Measurements from ENCODE around the gene URI1. TPM values are rescaled to one million over a fixed set of nuclear protein-coding genes. Genes with fewer than 3 reads are reported as not detected.

Gene URI1
- total and polyA plus RNA-seq, 5 donors from 2014 or later = 11.9 to 60.8 (median 22.6) TPM

DNA sequence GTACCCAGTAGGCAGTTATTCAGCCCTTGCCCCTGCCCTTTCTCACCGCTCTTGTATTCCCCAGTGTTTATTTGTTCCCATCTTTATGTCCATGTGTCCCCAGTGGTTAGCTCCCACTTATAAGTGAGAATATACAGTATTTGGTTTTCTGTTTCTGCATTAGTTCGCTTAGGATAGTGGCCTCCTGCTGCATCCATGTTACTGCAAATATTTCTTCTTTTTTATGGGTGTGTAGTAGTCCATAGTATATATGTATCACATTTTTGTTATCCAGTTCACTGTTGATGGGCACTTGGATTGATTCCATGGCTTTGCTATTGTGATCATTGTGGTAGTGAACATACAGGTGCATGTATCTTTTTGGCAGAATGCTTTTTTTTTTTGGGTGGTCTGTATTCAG is 32.7 kb downstream of the URI1 start:
- no peaks in the 10 kb centered on the region for H3K36me3 ChIP-seq (ENCODE audit: control insufficient read depth, insufficient read depth, low read length)
- H3K36me3 Mint-ChIP-seq = peaks cover 3% of the 10 kb centered on the region
- H3K4me1 ChIP-seq (ENCODE audit: control insufficient read depth, insufficient read depth, low read length, poor library complexity, severe bottlenecking) = peaks cover 52% of the 10 kb centered on the region
- H3K27me3 Mint-ChIP-seq = no peaks in the 10 kb centered on the region
- no peak overlapping the region for H3K27ac Mint-ChIP-seq
- no peak overlapping the region for H3K4me3 ChIP-seq (ENCODE audit: low read depth, low read length)
- H3K27me3 ChIP-seq (ENCODE audit: control insufficient read depth, insufficient read depth, low read length) = no peaks in the 10 kb centered on the region
- no peaks in the 10 kb centered on the region for H3K9me3 ChIP-seq (ENCODE audit: control insufficient read depth in 2 of 2, low read length in 2 of 2)
- no peak for ATAC-seq (ENCODE audit: low read depth in 2 of 2)
- H3K4me3 Mint-ChIP-seq = peak overlapping the region in 1 of 4 donors; percentile 36
- no peaks in the 10 kb centered on the region for H3K9me3 Mint-ChIP-seq
- no peak for DNase-seq
- H3K4me1 Mint-ChIP-seq = peaks cover 42 to 84% (median 53%) of the 10 kb centered on the region in 4 donors
- no peak overlapping the region for H3K27ac ChIP-seq (ENCODE audit: insufficient read depth, low read length, poor library complexity, severe bottlenecking)

DNA sequence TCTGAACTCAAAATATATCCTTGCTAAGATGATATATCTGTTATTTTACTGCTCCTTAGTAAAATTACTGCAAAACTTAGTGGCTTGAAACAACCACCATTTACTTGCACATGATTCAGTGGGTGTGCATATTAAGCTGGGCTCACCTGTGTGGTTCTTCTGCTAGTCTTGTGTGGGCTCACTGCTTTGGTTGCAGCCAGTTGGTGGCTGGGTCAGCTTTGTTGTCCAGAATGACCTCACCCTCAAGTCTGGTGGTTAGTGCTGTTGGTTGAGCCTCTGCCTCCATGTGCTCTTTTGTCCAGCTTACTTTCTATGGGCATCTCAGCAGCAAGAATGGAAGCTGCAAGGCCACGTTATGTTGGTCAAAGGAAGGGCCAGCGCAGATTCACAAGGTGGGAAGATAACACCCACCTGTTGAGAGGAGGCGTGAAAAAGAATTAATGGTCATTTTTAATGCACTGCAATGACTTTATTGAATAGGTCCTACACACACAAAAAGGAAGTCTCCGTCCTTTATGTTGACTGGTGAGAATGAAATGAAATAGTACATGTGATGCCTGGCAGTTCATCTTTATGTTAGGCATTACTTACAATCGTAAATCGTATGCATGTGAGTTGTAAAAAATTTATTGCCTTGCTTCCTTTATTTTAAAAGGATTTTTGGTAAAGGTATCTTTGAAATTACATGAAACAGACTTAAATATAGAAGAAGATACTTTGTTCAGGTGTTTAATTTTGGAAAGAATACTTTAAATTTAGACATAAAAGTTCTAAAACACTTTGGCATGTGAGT is 34.3 kb downstream of the URI1 start:
- Mint-ChIP-seq H3K4me3 (peak overlapping the region in 2 of 4 donors; percentile 7 to 49), H3K36me3 (peaks cover 8% of the 10 kb centered on the region), H3K27me3 (no peaks in the 10 kb centered on the region), H3K4me1 (peaks cover 43 to 82% (median 55%) of the 10 kb centered on the region in 4 donors), H3K27ac (peak overlapping the region in 1 of 3 donors; percentile 26), H3K9me3 (no peaks in the 10 kb centered on the region)
- H3K4me1 ChIP-seq (ENCODE audit: control insufficient read depth, insufficient read depth, low read length, poor library complexity, severe bottlenecking) = peaks cover 47% of the 10 kb centered on the region
- H3K27me3 ChIP-seq (ENCODE audit: control insufficient read depth, insufficient read depth, low read length) = no peaks in the 10 kb centered on the region
- ATAC-seq (ENCODE audit: low read depth in 2 of 2) (no peak), DNase-seq (no peak)
- H3K36me3 ChIP-seq (ENCODE audit: control insufficient read depth, insufficient read depth, low read length) = no peaks in the 10 kb centered on the region
- H3K9me3 ChIP-seq (ENCODE audit: control insufficient read depth in 2 of 2, low read length in 2 of 2) = no peaks in the 10 kb centered on the region
- no peak overlapping the region for H3K4me3 ChIP-seq (ENCODE audit: low read depth, low read length)
- H3K27ac ChIP-seq (ENCODE audit: insufficient read depth, low read length, poor library complexity, severe bottlenecking) = no peak overlapping the region

DNA sequence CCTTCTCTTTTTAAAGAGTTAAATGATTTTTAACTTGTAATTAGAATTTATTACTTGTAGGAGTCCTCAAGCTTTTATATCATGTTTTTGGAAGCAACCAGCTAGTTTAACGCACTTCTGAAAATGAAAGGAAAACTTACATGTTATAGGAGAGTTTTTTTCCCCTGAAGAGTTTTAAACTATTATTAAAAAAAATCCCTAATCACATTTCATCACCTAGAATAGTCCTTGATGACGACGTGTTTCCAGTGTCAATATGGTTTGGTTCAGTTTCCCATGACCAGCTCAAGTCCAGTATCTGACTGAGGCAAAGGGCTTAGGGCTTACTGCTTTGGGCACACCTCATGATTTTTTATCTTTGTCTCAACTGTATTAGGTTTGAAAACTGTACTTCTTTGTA is 36.0 kb downstream of the URI1 start:
- Histone ChIP-seq H3K27me3 (ENCODE audit: control insufficient read depth, insufficient read depth, low read length) (no peaks in the 10 kb centered on the region), H3K9me3 (ENCODE audit: control insufficient read depth in 2 of 2, low read length in 2 of 2) (no peaks in the 10 kb centered on the region), H3K4me3 (ENCODE audit: low read depth, low read length) (peak overlapping the region; percentile 38), H3K4me1 (ENCODE audit: control insufficient read depth, insufficient read depth, low read length, poor library complexity, severe bottlenecking) (peaks cover 39% of the 10 kb centered on the region), H3K27ac (ENCODE audit: insufficient read depth, low read length, poor library complexity, severe bottlenecking) (no peak overlapping the region), H3K36me3 (ENCODE audit: control insufficient read depth, insufficient read depth, low read length) (no peaks in the 10 kb centered on the region)
- Mint-ChIP-seq H3K4me1 (peaks cover 46 to 79% (median 62%) of the 10 kb centered on the region in 4 donors), H3K4me3 (peak overlapping the region in 2 of 4 donors; percentile 28 to 65), H3K9me3 (no peaks in the 10 kb centered on the region), H3K27ac (no peak overlapping the region), H3K27me3 (no peaks in the 10 kb centered on the region), H3K36me3 (peaks cover 8% of the 10 kb centered on the region)
- ATAC-seq (ENCODE audit: low read depth in 2 of 2) = no peak
- no peak for DNase-seq

DNA sequence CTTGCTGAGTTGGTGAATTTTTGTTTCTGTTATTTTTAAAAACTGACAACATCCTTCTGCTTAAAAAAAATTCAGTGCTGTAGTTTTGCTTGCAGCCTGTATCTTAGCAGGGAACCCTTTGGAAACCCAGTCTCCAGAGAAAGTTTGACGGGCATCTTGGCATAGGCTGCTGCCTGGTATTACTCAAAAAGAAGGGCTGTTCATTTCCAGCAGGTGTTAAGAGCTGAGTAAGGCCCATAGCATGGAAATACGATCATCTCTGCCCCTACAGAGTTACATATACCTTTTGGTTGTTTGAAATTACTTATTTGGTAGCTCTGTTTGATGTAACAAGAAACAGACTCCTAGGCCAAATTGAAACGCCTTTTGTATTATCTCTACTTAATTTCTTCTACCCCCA is 41.5 kb downstream of the URI1 start:
- Mint-ChIP-seq H3K9me3 (peaks cover 0 to 1% (median 0%) of the 10 kb centered on the region in 7 donors), H3K4me1 (peaks cover 27 to 65% (median 48%) of the 10 kb centered on the region in 4 donors), H3K4me3 (no peak overlapping the region), H3K36me3 (peaks cover 23% of the 10 kb centered on the region), H3K27ac (peak overlapping the region in 1 of 3 donors; percentile 42), H3K27me3 (no peaks in the 10 kb centered on the region)
- no peak for DNase-seq
- H3K4me1 ChIP-seq (ENCODE audit: control insufficient read depth, insufficient read depth, low read length, poor library complexity, severe bottlenecking) = peaks cover 14% of the 10 kb centered on the region
- H3K36me3 ChIP-seq (ENCODE audit: control insufficient read depth, insufficient read depth, low read length) = peaks cover 16% of the 10 kb centered on the region
- H3K4me3 ChIP-seq (ENCODE audit: low read depth, low read length) = no peak overlapping the region
- H3K27ac ChIP-seq (ENCODE audit: insufficient read depth, low read length, poor library complexity, severe bottlenecking) = no peak overlapping the region
- no peak for ATAC-seq (ENCODE audit: low read depth in 2 of 2)
- no peaks in the 10 kb centered on the region for H3K9me3 ChIP-seq (ENCODE audit: control insufficient read depth in 2 of 2, low read length in 2 of 2)
- no peaks in the 10 kb centered on the region for H3K27me3 ChIP-seq (ENCODE audit: control insufficient read depth, insufficient read depth, low read length)

DNA sequence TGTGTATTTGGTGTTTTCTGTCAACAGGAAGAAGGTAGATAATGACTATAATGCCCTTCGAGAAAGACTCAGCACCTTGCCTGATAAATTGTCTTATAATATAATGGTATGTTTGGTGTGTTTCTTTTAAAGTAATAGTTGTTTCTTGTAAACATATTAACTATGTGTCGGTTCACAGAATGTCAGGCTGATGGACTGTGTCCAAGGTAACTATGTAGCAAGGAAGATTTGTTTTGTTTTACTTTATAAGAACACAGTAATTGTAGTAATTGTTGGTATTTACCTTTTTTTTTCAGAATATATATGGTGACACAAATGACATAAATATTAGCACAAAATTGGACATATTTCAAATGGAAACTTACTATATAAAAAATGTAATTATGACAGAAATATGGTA is 43.2 kb downstream of the URI1 start:
- no peak overlapping the region for H3K4me3 ChIP-seq (ENCODE audit: low read depth, low read length)
- no peak overlapping the region for H3K27ac ChIP-seq (ENCODE audit: insufficient read depth, low read length, poor library complexity, severe bottlenecking)
- no peaks in the 10 kb centered on the region for H3K9me3 ChIP-seq (ENCODE audit: control insufficient read depth in 2 of 2, low read length in 2 of 2)
- peak overlapping the region in 1 of 3 donors; percentile 5 for H3K27ac Mint-ChIP-seq
- no peaks in the 10 kb centered on the region for H3K27me3 ChIP-seq (ENCODE audit: control insufficient read depth, insufficient read depth, low read length)
- H3K36me3 Mint-ChIP-seq = peaks cover 34% of the 10 kb centered on the region
- peaks cover 9% of the 10 kb centered on the region for H3K4me1 ChIP-seq (ENCODE audit: control insufficient read depth, insufficient read depth, low read length, poor library complexity, severe bottlenecking)
- DNase-seq = no peak
- peaks cover 29 to 51% (median 37%) of the 10 kb centered on the region in 4 donors for H3K4me1 Mint-ChIP-seq
- H3K27me3 Mint-ChIP-seq = no peaks in the 10 kb centered on the region
- H3K36me3 ChIP-seq (ENCODE audit: control insufficient read depth, insufficient read depth, low read length) = peaks cover 21% of the 10 kb centered on the region
- H3K9me3 Mint-ChIP-seq = peaks cover 0 to 1% (median 0%) of the 10 kb centered on the region in 7 donors
- no peak for ATAC-seq (ENCODE audit: low read depth in 2 of 2)
- H3K4me3 Mint-ChIP-seq = no peak overlapping the region

DNA sequence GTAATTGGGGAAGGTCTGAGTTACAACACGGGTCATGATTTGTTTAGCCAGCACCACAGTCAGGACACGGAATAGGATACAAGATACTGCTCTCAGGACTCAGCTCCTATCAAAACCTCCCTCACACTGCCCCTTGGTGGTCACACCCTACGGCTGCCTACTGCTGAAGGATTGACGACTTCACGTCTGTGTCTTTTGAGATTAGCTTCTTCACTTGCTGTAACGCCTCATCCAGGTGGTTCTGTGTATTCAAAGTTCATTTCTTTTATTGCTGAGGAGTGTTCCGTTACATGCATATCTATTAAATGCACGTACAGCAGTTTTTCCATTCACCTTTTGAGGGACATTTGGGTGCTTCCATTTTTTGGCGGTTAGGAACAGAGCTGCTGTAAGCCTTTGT is 46.3 kb downstream of the URI1 start:
- no peaks in the 10 kb centered on the region for H3K27me3 Mint-ChIP-seq
- ATAC-seq (ENCODE audit: low read depth in 2 of 2) = no peak
- no peak for DNase-seq
- no peak overlapping the region for H3K4me3 ChIP-seq (ENCODE audit: low read depth, low read length)
- H3K36me3 ChIP-seq (ENCODE audit: control insufficient read depth, insufficient read depth, low read length) = peaks cover 43% of the 10 kb centered on the region
- peaks cover 58% of the 10 kb centered on the region for H3K36me3 Mint-ChIP-seq
- H3K27ac ChIP-seq (ENCODE audit: insufficient read depth, low read length, poor library complexity, severe bottlenecking) = no peak overlapping the region
- no peaks in the 10 kb centered on the region for H3K27me3 ChIP-seq (ENCODE audit: control insufficient read depth, insufficient read depth, low read length)
- peaks cover 9 to 11% of the 10 kb centered on the region in 2 experiments for H3K9me3 ChIP-seq (ENCODE audit: control insufficient read depth in 2 of 2, low read length in 2 of 2)
- H3K4me1 Mint-ChIP-seq = peaks cover 21 to 49% (median 27%) of the 10 kb centered on the region in 4 donors
- H3K9me3 Mint-ChIP-seq = peaks cover 0 to 12% (median 0%) of the 10 kb centered on the region in 7 donors
- no peak overlapping the region for H3K4me3 Mint-ChIP-seq
- no peaks in the 10 kb centered on the region for H3K4me1 ChIP-seq (ENCODE audit: control insufficient read depth, insufficient read depth, low read length, poor library complexity, severe bottlenecking)
- no peak overlapping the region for H3K27ac Mint-ChIP-seq

DNA sequence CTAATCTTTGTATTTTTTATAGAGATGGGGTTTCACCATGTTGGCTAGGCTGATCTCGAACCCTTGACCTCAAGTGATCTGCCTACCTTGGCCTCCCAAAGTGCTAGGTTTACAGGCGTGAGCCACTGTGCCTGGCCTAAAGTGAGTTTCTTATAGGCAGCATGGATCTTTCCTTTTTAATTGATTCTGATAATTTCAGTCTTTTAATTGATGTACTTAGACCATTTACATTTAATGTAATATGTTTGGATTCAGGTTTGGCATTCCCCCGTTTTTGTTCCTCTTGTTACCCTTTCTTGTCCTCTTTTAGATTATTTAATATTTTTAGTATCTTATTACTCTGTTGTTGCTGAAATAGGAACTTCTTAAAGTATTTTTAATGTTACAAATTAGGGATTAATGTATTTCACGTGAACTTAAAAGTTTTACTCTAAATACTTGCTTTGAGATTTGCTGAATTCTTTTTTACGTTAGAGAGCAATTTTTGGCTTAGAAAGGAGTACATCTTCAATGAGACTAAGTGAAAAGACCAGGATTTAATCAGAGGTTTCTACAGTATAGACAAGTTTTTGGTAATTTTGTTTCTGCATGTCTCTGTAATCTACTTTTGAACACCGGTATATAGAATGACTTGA is 50.3 kb downstream of the URI1 start:
- no peak for DNase-seq
- Histone ChIP-seq H3K9me3 (ENCODE audit: control insufficient read depth in 2 of 2, low read length in 2 of 2) (peaks cover 9 to 14% of the 10 kb centered on the region in 2 experiments), H3K4me3 (ENCODE audit: low read depth, low read length) (no peak overlapping the region), H3K27me3 (ENCODE audit: control insufficient read depth, insufficient read depth, low read length) (no peaks in the 10 kb centered on the region), H3K27ac (ENCODE audit: insufficient read depth, low read length, poor library complexity, severe bottlenecking) (no peak overlapping the region), H3K36me3 (ENCODE audit: control insufficient read depth, insufficient read depth, low read length) (peaks cover 46% of the 10 kb centered on the region), H3K4me1 (ENCODE audit: control insufficient read depth, insufficient read depth, low read length, poor library complexity, severe bottlenecking) (no peaks in the 10 kb centered on the region)
- no peak for ATAC-seq (ENCODE audit: low read depth in 2 of 2)
- peaks cover 74% of the 10 kb centered on the region for H3K36me3 Mint-ChIP-seq
- H3K4me1 Mint-ChIP-seq = peaks cover 18 to 46% (median 31%) of the 10 kb centered on the region in 4 donors
- H3K27me3 Mint-ChIP-seq = no peaks in the 10 kb centered on the region
- no peak overlapping the region for H3K27ac Mint-ChIP-seq
- H3K9me3 Mint-ChIP-seq = peaks cover 0 to 23% (median 6%) of the 10 kb centered on the region in 7 donors
- H3K4me3 Mint-ChIP-seq = no peak overlapping the region
